ACC112 (cell line): ENCODE data around the gene KHK.

Experiments
- H2AFZ ChIP-seq: fragments of 200-600 bp; sonication (generic); one replicate; pipeline ENCODE4 v1.6.0; 2017; ENCODE audit warnings: antibody characterized with exemption, low read length; ENCODE audit not compliant: unreplicated experiment
- H3K27ac ChIP-seq: fragments of 200-600 bp; sonication (generic); 2 replicates; pipeline ENCODE4 v1.5.1; 2014; ENCODE audit warnings: low read depth, mild to moderate bottlenecking, antibody characterized with exemption, low read length, moderate library complexity
- H3K27me3 ChIP-seq: fragments of 200-600 bp; sonication (generic); 2 replicates; pipeline ENCODE4 v1.6.1; 2014; ENCODE audit warnings: mild to moderate bottlenecking, antibody characterized with exemption, low read length, moderate library complexity, mixed read lengths; ENCODE audit not compliant: insufficient read depth
- H3K36me3 ChIP-seq: fragments of 200-600 bp; sonication (generic); 2 replicates; pipeline ENCODE4 v1.6.1; 2016; ENCODE audit warnings: mild to moderate bottlenecking, antibody characterized with exemption, low read length, moderate library complexity, mixed read lengths; ENCODE audit not compliant: insufficient read depth
- H3K4me1 ChIP-seq: fragments of 200-600 bp; sonication (generic); one replicate; pipeline ENCODE4 v1.6.1; 2016; ENCODE audit warnings: low read length, mixed read lengths; ENCODE audit not compliant: insufficient read depth, unreplicated experiment, control insufficient read depth
- H3K4me3 ChIP-seq: fragments of 200-600 bp; sonication (generic); 2 replicates; pipeline ENCODE4 v1.5.1; 2014; ENCODE audit warnings: mild to moderate bottlenecking, low read depth, low read length
- H3K79me2 ChIP-seq: fragments of 200-600 bp; sonication (generic); one replicate; pipeline ENCODE4 v1.6.0; 2016; ENCODE audit warnings: low read length; ENCODE audit not compliant: control insufficient read depth, unreplicated experiment, insufficient read depth

The KHK gene

DNA sequence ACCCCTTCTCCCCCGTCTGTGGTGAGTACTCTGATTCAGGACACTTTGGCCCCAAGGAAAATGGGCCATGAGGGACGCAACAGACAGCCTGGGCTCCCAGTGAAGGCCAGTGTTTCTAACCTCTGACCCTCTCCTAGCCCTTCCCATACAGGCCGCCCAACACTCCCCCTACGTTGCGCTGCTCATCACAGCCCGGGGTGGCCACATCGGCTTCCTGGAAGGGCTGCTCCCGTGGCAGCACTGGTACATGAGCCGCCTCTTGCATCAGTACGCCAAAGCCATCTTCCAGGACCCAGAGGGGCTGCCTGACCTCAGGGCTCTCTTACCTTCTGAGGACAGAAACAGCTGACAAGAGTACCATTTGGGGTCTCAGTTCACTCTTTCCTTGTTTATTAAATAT, 43.8 kb downstream of the KHK start:
- no peak overlapping the region for H3K4me3 ChIP-seq
- no peaks in the 10 kb centered on the region for H3K36me3 ChIP-seq
- no peak overlapping the region for H2AFZ ChIP-seq
- no peak overlapping the region for H3K27ac ChIP-seq
- H3K27me3 ChIP-seq = no peaks in the 10 kb centered on the region
- peaks cover 8% of the 10 kb centered on the region for H3K4me1 ChIP-seq
- peaks cover 16% of the 10 kb centered on the region for H3K79me2 ChIP-seq

DNA sequence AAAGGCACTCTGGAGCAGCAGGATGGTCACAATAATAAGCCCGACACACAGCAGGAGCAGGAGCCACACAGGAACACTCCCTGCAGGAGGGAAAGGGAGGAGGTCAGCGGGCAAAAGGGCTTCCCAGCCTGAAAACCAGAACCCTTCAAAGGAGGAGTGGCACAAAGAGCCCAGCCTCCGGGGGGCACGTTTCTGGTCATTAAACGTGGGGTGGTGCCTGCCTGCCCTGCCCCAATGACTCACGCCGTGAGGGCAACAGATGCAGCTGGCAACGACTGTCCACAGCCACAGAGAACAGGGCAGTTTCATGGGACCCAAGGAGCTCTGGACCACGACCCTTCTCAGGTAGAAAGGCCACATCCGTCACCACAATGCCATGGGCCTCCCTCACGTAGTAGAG, 44.9 kb downstream of the KHK start:
- H2AFZ ChIP-seq = no peak overlapping the region
- H3K27me3 ChIP-seq = no peaks in the 10 kb centered on the region
- H3K36me3 ChIP-seq = no peaks in the 10 kb centered on the region
- H3K27ac ChIP-seq = no peak overlapping the region
- peaks cover 8% of the 10 kb centered on the region for H3K4me1 ChIP-seq
- peaks cover 16% of the 10 kb centered on the region for H3K79me2 ChIP-seq
- no peak overlapping the region for H3K4me3 ChIP-seq

DNA sequence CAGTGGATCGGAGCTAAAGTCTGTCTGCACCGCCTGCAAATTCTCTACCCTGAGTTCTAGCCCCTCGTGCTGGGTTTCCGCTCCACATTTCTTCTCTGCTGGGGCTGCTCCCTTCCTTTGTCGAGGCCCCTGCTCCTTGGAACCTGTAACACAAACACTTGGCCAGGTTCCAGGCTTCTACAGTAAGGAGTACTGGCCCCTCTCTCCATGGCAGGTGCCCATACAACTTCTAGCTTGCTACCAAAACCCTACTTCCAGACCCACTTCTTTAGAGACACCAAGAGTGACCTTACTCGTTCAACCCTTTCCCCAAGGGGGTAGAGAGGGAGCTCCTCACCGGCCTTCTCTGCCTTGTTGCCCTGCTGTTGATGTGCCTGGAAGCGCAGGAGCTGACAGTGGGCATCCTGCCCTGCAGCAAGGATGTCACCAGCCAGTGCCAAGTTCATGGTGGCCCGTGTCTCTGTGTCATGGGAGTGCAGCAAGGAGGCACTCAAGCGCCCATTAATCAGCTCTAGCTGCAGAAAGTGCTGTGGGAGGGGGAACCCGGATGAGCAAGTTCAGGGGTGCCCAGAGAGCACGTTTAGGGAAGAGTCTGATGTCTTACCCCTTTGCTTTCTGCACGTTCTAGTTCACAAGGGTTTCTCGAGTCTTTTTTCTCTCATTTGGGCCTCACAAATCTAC, 46.8 kb downstream of the KHK start:
- Histone ChIP-seq H3K36me3 (no peaks in the 10 kb centered on the region), H2AFZ (no peak overlapping the region), H3K27ac (no peak overlapping the region), H3K27me3 (no peaks in the 10 kb centered on the region), H3K79me2 (peaks cover 16% of the 10 kb centered on the region), H3K4me3 (peak overlapping the region; percentile 90), H3K4me1 (peaks cover 8% of the 10 kb centered on the region)

DNA sequence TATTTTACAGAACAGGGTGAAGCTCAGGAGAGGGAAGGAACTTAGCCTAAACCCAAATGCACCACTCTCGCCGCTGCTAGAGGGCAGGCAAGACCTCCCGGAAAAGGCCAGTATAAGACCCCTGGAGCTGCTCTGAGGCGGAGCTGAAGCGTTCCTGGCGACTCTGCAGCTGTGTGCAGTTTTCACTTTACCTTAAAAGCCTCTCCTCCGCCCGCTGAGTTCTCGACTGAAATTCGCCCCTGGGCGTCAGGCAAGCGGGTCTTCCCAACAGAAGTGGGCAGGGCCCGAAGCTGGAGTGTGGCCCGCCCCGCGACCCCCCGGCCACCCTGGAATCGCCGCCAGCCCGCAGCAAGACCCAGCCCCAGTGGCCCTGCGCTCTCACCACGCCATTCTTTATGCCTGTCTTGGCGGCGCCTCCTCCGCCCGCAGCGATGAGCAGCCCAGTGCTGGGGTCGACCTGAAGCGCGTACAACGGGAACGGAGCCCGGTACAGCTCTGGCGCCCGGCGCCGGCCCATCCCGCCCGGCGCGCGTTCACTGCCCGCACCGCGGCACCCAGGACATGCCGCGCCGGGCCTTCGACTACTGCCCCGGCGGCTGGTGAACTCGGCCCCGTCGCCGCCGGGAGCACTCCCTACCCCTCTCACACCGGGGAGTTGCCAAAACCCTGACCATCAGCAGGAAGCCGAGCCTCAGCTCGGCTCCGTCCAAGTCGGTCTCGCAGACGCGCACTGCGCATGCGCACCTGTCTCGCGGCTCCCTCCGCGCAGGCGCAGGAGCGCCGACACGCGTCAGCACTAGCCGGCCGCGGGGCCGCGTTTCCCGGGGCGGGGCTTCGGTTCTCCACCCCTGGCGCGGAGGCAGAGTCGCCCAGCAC, 47.6 kb downstream of the KHK start, which contains the start of gene PREB:
PREB (minus strand) TSS at position 732 of the 876 bp plus-strand sequence; CDS start at position 517, 215 bp downstream.
- Histone ChIP-seq H3K36me3 (no peaks in the 10 kb centered on the region), H3K79me2 (peaks cover 16% of the 10 kb centered on the region), H3K4me3 (peak within 1 kb of the TSS; percentile 90), H3K27me3 (no peaks in the 10 kb centered on the region), H2AFZ (peak within 1 kb of the TSS; percentile 68), H3K27ac (no peak within 1 kb of the TSS), H3K4me1 (peaks cover 8% of the 10 kb centered on the region)

DNA sequence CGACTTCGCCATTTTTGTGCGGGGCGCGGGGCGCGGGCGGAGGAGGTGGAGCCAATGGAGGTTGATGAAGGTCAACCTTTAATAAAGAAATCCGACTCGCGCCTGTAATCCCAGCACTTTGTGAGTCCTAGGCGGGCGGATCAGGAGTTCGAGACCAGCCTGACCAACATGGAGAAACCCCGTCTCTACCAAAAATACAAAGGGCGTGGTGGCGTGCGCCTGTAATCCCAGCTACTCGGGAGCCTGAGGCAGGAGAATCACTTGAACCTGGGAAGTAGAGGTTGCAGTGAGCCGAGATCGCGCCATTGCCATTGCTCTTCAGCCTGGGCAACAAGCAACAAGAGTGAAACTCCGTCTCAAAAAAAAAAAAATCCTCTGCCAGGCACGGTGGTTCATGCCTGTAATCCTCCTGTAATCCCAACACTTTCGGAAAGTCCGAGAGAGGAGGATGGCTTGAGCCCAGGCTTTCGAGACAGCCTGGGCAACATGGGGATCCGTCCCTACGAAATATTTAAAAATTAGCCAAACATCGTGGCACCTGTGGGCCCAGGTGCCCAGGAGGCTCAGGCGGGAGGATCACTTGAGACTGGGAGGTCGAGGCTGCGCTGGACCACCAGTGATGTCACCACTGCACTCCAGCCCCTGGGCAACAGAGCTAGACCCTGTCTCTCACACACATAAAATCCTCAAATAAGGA, 48.4 kb downstream of the KHK start:
- Histone ChIP-seq H3K27ac (no peak overlapping the region), H2AFZ (peak overlapping the region; percentile 46), H3K36me3 (no peaks in the 10 kb centered on the region), H3K27me3 (no peaks in the 10 kb centered on the region), H3K79me2 (peaks cover 16% of the 10 kb centered on the region), H3K4me1 (peaks cover 8% of the 10 kb centered on the region), H3K4me3 (peak overlapping the region; percentile 90; the same call in 1 of the 2 replicates)

DNA sequence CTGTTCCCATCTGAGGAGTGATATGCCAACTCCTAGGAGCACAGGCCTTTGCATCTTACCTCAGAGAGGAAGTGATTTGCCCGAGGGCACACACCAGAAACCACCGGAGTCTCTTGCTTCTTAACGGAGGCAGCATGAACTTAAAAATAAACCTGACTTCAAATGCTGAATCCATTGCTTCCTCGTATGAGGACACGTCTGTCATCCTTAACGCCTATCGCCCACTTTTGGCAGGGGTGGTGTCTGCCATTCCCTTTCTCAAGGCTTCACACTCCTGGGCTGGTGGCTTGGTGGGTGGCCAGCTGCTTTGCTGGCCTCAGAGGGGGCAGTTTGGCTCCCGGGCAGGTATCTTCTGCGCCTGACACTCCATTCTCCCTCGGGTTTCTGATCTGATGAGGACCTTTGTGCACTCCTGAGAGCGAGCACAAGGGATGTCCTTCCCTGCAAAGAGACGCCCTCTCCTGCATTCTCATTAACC, 48.9 kb downstream of the KHK start:
- H3K36me3 ChIP-seq = no peaks in the 10 kb centered on the region
- H3K79me2 ChIP-seq = peaks cover 16% of the 10 kb centered on the region
- H3K4me1 ChIP-seq = peaks cover 8% of the 10 kb centered on the region
- no peaks in the 10 kb centered on the region for H3K27me3 ChIP-seq
- no peak overlapping the region for H2AFZ ChIP-seq
- H3K4me3 ChIP-seq = no peak overlapping the region
- no peak overlapping the region for H3K27ac ChIP-seq

DNA sequence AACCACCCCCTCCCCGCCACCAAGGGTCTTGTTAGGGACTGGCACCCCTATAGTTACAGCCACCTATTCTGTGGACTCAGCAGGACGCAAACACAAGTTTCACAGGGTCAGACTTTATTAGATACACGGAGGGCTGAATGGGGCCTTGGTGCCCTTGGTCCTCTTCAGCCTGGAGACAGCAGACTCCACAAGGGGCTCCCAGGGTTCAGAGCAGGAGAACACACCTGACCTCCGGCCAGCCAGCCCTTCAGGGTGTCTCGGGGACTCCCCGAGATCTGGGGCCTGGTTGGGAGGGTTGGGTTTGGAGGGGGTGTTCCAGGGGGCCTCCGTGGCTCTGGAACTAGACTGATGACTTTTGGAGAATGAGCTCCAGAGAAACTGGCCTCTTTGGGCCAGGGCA, 50.2 kb downstream of the KHK start:
- Histone ChIP-seq H3K27ac (no peak overlapping the region), H3K27me3 (no peaks in the 10 kb centered on the region), H3K36me3 (no peaks in the 10 kb centered on the region), H3K4me1 (peaks cover 8% of the 10 kb centered on the region), H3K79me2 (peaks cover 16% of the 10 kb centered on the region), H3K4me3 (no peak overlapping the region), H2AFZ (no peak overlapping the region)

DNA sequence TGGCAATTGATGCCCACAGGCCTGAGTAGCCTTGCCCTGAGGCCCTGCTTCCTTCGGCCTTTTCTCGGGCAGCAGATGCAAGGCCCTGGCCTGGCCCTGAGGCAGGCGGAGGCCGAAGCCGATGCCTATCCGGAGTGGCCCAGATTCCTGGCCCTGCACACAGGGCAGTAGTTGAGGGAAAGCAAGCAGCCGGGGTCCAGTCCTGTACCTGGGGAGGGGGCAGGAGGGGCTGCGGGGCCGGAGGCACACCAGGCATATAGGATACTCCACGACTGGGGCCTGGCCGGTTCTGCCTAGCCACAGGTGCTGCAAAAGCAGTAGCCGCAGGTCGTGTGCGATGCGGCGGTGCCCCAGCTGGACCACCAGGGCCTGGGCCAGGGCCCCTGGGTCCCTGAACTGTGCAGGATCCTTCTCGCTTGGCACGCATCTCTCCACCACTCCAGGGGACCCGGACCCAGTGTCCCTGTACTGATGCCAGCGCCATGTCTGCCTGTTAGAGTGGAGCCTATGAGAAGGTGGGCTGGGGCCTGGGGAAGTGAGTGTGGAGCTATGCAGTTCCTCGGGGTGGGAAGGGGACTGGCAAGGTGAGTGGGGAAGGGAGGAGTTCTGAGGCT, 50.9 kb downstream of the KHK start:
- Histone ChIP-seq H3K4me3 (no peak overlapping the region), H2AFZ (no peak overlapping the region), H3K79me2 (peaks cover 16% of the 10 kb centered on the region), H3K27ac (no peak overlapping the region), H3K4me1 (peaks cover 8% of the 10 kb centered on the region), H3K36me3 (no peaks in the 10 kb centered on the region), H3K27me3 (peaks cover 2% of the 10 kb centered on the region; the same call in 1 of the 2 replicates)

DNA sequence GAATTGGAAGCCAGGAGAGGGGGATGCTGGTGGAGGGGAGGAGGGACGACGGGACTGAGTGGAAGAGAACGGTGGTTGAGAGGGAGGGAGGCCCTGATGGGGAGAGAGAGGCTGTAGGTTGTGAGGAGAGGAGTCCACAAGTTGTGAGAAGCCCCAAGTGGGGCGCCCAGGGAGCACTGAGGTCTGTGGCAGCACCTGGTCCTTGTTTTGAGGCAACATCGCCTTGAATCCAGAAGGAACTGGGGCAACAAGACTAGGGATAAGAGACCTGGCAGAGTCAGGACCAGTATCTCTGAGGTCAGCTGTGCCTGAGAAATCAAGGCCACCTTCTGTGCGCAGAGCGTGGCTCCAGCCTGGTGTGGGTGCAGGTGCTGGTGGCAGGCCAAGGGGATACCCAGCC, 51.5 kb downstream of the KHK start:
- H3K27ac ChIP-seq = no peak overlapping the region

DNA sequence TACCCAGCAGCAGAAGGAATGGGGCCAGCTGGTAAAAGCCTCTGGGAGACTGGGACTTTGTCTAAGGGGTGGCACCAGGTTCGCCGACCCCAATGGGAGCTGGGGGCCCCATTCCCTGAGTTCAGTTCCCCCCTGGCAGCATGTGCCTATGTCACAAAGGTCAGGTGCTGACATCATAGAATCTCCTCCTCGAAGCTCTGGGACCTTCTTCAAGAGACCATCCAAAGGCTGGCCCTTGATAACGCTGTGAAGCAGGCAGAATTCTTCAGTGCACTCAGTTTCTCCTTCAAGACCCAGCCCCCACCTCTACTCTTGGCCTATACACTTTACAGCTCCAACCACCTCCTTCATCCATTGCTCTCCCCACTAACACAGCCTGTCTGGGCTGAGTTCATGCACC, 52.7 kb downstream of the KHK start, which contains the start of gene PRR30:
PRR30 (minus strand) TSS at position 101 of the 400 bp plus-strand sequence. CDS start 1,081 bp downstream, outside the sequence.
- peaks cover 19% of the 10 kb centered on the region for H3K27me3 ChIP-seq
- no peaks in the 10 kb centered on the region for H3K36me3 ChIP-seq
- no peak within 1 kb of the TSS for H3K27ac ChIP-seq
- no peaks in the 10 kb centered on the region for H3K79me2 ChIP-seq
- H3K4me3 ChIP-seq = no peak within 1 kb of the TSS
- H2AFZ ChIP-seq = no peak within 1 kb of the TSS
- H3K4me1 ChIP-seq = no peaks in the 10 kb centered on the region

More for the DNA sequence above, 51.5 kb downstream of the KHK start:
- Histone ChIP-seq H3K79me2 (peaks cover 11% of the 10 kb centered on the region), H3K4me1 (peaks cover 3% of the 10 kb centered on the region), H3K36me3 (no peaks in the 10 kb centered on the region), H3K27me3 (peaks cover 9% of the 10 kb centered on the region), H3K4me3 (no peak overlapping the region), H2AFZ (no peak overlapping the region)
